GF-D8 (cell line): ENCODE data around the gene DGKG.

Experiments used
- DNase-seq: peaks from one replicate; lab custom pipeline; 2025; lab: John Stamatoyannopoulos, UW

Gene DGKG

DNA sequence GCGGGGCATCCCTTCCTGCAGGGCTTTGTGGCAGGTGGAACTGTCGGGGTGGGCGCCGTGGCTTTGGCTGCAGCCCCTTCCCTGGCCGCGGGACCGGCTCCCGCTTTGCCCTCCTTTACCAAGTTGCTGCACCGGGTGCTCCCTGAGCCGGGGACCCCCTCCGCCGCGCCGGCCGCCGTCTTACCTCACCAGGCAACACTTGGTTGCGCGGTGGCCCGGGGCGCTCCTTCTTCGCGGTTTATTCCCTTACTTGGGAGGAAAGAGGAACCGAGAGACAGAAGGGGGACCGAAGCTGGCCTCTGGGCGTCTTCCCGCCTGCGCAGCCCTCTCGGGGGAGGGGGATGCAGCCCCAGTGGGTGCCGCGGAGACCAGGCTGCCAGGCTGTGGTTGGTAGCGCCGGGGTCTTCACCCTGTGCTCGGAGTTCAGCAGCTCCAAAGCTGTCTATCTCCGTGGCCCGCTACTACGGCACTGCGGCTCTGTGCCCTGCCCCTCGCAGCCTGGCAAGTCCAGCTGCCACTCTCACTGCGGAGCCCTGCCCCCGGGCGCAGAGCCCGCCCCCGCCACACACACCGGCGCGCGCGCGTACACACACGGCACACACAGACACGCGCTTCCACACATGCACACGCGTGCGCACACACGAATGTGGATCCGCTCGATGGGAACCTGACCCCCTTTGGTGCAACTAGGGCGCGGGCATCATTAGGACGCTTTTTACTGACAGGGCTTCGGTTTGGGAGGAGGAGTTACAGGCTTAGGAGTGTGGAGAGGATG, at the start of gene DGKG:
TSS of gene DGKG (minus strand) at position 473 of the 775 bp plus-strand sequence. CDS start 41,775 bp downstream, outside the sequence.
- DNase-seq, result peak; percentile 40

DNA sequence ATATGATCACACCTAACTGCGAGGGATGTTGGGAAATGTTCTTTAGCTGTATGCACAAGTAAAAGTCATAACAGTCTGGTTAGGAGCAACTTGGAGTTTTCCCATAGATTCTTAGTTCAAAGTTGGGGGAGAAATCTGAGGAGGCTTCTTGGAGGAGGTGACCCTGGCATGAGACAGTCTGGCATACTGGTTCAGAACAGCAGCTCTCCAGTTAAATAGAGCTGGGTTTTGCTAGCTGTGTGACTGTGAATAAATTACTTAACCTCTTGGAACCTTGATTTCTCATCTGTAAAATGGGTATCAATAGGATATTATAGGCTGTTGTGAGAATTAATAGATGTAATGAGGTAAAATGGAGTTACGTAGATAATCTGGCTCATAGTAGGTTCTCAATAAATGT, 49.1 kb upstream of the DGKG start:
- no peak for DNase-seq

DNA sequence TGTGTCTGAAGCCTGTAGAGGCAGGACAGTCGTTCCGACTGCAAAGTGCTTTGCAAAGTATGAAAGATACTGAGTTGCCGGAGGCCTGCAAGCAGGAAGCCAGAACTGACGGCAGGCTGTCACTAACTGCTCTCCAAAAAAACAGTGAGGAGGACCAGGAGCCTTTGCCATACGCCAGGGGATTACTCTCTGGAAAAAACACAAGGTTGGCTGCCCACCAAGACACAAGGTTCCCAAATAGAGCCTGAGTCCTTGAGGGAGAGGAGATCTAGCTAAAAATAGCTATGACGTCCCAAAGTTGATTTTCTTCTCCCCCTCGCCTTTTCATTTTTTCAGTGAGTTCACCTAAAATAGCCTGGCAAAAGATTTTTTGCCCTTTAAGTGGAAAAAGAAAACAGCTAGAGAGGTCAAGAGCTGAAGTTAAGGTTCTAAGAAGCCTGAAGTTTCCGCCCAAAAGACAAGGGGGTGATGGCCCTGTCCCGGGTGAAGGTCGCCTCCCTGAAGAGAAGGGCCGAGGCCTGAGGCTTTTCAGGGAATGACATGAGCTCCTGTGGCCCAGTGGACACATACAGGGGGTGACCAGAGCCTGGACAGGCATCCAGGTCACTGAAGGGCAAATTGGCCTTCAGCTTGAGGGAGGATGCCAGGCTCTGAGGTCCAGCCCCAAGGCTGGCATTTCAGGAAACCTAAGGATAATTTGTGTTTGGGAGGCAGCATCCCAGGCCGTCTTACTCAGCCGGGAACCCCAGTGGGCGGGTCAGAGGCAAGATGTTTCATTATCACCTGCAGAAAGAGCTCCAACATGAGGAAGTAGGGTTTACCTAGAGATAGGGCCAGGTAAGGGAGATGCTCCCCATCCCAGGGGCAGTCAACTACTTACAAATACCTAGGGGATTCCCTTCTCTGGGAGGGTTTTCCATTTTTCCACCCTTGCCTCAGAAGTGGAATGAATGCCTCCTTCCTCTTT, 44.9 kb upstream of the DGKG start:
- DNase-seq, result no peak

DNA sequence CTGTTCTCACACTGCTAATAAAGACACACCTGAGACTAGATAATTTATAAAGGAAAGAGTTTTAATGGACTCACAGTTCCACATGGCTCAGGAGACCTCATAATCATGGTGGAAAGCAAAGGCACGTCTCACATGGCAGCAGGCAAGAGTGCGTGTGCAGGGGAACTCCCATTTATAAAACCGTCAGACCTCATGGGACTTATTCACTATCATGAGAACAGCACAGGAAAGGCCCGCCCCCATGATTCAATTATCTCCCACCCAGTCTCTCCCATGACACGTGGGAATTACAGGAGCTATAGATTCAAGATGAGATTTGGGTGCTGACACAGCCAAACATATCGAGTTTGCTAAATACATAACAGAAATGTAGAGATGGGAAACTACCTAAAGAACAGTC, 39.5 kb upstream of the DGKG start:
- no peak for DNase-seq

DNA sequence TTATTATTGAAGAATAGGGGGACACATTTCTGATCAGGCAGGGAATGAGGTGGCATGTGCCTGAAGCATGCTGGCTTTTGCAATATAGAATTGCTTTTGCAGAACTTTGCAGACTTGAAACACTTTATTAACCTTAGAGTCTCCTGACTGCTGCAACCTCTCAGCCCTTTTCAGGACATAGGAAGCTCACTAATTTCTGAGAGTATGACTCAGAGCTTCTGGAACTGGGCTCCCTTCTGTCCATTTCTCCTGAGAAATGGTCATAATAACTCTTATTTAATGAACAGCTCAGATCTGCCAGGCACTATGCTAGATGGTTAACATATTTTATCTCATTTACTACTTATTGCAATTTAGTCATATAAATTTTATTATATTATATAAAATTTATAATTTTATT, 38.6 kb upstream of the DGKG start:
- DNase-seq, result no peak

DNA sequence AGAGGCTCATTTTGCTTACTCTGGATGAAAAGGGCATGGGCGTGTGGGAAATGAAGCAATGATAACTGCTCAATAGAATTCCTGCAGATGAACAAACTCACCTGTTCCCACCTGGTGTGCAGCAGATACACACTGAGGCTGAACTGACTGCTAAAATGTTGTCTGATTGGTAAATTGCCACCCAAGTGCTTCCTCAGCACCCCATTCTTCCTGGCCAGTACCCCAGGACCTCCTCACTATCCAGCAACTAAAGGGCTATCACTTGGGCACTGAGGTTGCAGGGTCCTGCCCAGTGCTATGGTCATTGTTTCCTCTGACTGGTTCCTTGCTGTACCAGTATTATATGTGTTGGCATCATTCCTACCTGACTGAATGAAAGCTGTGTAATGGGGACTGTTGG, 38.0 kb upstream of the DGKG start:
- DNase-seq, result no peak

DNA sequence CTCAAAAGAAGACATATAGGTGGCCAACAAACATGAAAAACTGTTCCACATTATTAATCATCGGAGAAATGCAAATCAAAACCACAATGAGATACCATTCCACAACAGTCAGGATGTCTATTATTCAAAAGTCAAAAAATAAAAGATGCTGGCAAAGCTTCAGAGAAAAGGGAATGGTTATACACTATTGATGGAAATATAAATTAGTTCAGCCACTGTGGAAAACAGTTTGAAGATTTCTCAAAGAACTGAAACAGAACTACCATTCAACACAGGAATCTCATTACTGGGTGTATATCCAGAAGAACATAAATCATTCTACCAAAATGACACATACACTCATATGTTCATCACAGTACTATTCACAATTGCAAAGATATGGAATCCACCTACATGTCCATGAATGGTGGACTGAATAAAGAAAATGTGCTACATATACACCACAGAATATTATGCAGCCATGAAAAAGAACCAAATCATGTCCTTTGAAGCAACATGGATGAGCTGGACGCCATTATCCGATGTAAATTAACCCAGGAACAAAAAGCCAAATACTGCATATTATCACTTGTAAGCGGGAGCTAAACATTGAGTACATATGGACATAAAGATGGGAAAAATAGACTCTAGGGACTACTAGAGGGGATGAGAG, 32.7 kb upstream of the DGKG start:
- DNase-seq, result no peak

DNA sequence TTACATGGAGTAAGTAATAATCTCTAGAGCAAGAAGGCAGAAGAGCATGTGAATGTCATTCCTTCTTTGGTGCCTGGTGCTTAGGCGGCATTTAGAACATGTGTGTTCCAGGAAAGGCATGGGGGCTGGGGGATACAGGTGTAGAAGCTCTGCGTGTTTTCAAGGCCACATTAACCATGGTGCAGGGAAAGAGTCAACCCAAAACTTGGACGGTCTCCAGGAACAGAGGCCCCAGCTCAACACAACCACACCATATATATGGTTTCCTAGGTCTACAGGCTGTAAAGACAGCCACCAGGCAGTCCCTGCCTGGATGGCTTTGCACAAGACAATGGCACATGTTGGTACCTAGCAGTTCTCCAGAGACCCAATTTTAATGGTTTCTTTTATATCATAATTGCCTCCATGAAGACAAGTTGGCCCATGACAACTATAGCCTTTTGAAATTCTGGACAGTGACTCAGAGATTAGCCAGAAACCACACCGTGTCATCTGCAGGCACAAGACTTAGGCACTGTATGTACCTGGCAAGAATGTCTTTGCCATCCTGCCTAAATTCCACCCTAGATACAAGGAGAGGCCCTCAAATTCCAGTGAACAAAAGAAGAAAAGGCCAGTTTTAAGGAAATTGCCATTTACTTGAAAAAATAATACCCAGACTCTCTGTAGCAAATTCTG, 25.0 kb upstream of the DGKG start:
- no peak for DNase-seq

DNA sequence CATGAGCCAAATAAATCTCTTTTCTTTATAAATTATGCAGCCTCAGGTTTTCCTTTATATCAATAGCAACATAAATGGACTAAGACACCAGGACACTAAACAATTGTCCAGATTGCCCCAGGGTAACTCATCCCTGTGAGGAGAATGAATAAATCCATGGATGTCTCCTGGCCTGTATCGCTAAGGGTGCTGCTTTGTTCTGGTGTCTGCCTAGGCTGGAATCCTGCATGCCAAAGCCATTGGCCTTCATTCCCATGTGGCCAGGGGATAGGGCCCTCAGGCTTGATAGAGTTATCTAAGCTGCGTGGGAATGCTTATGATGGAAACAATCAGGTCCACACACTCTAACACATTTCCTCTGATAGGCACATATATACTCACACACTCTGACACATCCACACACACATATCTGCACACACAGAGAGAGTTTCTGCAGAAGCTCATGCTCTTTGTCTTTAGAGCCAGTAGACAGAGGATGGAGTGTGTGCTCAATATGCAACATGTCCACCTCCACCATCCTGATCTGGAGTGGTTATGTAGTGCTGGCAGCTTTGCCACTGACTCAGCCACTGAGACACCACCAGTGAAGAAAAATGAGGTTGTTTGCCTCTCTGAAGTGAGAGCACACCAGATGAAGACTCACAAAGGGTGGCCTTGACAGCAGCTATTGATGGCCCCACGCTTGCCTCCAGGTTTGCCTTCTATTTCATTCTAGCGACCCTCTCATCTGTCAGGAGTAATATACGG, 24.0 kb upstream of the DGKG start:
- DNase-seq, result no peak

DNA sequence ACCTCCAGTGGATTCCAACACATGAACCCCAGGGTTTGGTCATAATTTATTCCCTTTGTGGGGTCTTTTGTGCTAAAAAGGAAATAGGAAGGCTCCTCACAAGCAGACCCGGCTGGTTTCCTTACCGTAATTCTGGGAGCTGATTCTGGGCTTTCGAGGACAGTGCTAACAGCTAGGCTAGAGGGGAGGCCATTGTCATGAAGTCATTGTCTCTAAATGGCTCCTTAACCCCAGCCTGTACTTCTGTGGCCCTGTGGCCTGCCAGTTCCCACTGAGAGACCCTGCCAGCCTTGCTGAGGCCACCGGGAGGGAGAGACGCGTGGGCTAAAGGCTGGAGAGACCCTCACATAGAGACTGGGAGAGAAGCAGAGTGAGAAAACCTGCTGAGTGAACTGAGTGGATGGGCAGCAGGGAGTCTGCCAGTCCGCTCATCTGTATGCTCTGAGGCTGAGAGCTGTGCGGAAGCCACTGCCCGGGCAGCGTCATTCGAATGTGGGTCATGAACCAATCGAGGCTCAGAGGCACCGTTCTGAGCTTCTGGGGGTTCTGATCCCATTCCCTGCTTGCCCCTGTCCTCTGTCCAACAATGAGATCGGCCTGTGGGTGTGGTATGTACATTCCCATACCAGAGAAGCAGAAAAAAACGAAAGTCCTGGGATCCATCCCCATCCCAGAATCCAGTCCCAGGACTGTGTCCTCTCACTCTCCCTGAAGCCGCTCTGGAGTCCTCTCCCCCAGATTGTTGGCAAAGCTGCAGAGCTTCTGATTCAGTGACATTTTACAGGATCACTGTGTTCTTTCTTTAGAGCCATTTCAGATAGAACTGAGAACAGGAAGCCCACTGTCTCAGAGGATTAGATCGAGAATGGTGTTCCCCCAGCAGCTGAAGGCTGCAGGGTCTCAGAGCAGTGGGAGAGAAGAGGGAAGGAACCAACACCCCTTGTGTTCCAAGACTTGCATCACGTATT, 21.3 kb upstream of the DGKG start:
- DNase-seq, result no peak

DNA sequence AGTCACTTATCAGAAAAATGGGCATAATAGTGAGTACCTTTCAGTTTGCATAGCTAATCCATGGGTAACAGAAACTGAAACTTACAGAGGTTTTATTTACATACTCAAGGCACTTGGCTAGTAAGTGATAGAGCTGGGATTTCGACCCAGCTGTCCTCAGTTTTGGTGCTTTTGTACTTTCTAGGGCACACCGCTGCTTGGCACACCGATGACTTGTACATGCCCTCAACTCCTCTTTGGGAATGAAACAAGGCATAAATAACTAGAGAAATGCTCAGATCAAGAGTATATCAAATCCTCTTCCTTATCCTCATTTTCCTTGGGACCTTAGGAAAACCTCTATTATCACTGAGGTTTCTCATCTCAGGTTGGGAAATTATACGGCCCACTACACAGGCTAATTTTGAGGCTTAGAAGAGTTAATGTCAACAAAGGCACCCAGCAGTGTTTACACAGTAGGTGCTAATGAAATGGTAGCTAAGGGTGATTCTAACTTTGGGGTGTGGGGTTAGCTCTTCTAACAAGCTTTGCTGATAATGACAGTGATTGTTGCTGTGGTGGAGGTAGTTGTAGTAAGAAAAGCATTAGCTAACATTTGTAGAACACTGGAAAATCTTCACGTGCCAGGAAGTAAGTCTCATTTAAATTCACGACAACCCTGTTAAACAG, 20.3 kb upstream of the DGKG start:
- no peak for DNase-seq

DNA sequence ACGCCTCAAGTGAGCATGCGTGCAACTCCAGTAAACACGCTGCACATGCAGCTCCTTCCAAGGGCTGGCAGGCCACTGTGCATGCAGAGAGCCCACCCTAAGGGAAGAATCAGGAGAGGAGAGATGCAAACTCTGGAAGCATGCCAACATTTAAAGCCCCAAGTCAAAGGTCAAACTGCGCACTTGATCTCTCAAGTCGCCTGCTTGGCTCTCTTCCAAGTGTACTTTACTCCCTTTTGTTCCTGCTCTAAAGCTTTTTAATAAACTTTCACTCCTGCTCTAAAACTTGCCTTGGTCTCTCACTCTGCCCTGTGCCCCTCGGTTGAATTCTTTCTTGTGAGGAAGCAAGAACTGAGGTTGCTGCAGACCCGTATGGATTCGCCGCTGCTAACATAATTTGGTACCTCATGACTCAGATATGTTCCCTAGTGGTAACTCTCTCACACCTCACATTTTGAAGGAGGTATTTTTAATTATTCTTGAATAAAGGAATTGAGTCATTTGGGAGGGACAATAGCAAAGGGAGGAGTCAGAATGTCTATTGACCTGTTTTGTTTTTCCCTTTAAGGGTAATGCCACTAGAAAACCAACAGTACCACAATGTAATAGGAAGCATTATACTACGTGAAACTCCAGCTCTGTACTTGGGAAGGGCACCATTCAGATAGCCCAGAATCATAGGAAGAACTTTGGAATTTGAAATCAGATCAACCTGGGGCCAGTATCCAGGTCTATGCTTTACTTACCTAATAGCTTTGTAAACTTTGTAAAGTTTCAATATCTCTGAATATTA, 19.6 kb upstream of the DGKG start:
- no peak for DNase-seq

DNA sequence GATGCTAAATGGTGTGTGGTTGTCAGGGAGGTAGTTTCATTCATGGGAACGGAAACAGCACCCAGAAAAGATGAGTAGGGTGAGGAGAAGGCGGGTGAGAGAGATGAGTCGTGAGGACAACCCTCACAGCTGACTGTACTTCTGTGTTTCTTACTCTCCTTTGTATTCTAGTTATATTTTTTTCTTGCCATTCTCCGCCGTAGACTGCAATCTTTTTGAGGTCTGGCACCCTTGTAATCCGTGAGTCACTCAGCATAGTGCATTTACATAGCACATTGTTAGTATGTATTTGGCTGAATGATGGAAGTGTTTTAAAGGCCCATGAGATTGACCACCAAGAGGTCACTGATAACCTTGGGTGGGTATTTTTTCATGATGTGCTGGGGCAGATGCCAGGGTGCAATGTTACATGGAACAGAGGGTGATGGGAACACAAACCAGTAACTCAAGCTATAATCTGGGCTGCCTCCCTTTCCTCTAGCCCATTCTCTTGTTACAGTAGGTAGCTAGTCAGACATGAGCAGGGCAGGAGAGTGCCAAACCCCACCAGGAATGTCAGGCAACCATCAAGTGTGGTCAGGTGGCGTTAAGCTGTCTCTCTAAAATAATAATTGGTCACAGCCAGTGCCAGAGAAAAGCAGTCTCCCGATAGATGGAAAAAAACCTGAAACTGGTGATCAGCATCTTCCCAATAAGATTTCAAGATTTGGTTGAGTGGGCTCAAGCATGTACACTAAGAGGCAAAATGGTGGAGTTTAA, 18.8 kb upstream of the DGKG start:
- no peak for DNase-seq

DNA sequence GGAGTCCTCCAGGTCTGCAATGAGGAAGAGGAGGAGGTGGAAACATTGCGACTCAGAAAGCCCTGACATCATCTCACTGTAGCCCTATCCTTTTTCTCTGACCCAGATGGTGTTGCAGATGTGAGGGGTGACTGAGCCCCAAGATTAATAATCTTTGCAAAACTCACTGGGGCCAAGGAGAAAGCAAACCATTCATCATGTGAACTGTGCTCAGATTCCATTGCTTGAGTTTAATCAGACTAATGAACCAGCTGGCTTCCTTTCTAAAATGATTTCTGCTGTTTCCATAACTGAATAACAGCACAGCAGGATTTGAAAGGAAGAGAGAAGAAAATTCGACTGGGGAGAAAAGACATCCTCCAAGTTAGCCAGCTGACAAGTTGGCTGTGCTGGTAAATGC, 13.4 kb upstream of the DGKG start:
- no peak for DNase-seq

DNA sequence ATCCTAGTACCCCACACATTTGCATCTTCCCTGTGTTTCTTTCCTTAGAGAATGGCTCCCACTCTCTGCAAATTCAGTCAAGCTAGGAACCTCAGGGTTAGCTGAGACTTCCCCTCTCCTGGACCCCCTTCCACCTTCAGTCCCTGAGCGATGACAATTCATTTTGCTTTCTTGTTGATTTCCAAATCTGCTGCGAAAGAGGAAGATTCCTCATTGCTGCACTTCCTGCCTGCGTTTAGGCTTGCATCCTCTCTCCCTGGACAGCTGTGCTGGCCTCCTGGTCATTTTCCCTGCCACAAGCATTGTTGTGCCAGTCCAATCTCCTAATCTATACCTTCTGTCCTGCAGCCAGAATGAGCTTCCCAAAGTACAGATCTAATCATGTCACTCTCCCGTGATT, 12.3 kb upstream of the DGKG start:
- DNase-seq, result peak; percentile 49

DNA sequence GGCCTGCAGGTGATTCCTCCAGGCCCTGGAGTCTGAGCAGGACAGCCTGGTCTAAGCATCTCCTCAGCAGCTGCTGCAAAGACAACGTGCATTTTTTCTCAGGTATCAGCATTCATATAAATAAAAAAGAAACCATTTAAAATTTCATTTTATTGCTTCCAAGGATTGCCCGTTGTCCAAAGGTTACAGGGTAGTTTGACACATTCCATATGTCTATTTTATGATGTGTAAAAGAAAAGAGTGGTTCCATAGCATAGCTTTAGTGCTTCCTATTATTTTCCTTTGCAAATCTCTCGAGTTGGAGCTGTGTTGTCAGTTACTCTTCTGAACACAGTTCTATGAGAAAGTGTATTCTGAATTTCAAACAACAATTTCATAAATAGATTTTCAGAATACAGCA, 7.2 kb upstream of the DGKG start:
- no peak for DNase-seq

DNA sequence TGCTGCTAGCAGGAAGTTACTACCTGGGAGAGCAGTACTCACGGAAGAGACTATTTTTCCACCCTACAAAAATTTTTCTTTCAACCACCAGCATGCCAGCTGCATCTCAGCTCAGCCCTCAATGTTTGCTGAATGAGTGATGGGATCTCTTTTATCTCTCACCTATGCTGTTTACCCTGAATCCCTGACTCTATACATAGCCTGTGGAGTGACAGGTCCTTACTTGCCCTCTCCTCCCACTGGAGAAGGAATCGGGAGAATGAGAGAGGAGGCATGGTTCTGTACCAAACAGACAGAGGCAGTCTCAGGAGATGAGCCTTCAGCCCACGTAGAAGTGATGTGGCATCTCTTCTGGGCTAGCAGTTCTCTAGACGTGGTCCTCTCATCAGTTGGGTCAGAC, 6.7 kb upstream of the DGKG start:
- DNase-seq, result no peak

DNA sequence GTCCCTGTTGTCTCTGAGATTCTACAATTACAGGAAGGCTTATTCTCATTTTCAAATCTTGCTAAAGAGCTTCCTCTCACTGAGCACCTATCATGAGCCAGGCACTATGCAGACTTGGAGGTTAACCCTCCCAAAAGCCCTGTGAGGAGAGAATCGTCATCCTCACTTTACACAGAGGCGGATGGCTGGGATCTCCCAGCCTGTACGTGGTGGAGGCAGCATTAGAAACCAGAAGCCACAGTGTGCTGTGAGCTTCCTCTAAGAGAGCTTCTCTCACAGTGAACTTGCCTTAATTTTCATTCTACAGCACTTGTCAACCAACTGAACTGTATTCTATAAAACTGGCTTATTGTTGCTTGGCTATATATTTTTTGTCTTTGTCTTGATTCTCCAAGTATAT, 6.1 kb upstream of the DGKG start:
- no peak for DNase-seq
